Lung (tissue), 12 donors: ENCODE data around the gene FXYD7. TPM values are rescaled to one million over a fixed set of nuclear protein-coding genes. Genes with fewer than 3 reads are reported as not detected.

Source experiments
- ATAC-seq: fragments of 200-7000 bp; cut with Tn5 transposase; one replicate; pipeline ENCODE4 v1.9.1; 2020; ENCODE audit warnings: moderate number of reproducible peaks; ENCODE audit not compliant: insufficient read depth, low FRiP score
- DNase-seq, 3 donors: peaks; one replicate each; pipeline ENCODE4 v3.0.0-alpha.2; 2013 to 2017
- H3K27ac ChIP-seq, 2 donors: one replicate each; pipeline ENCODE4 v1.5.1; 2013; ENCODE audit warnings: mild to moderate bottlenecking in 2 of 2, moderate library complexity in 2 of 2, control low read depth in 1 of 2, inconsistent platforms in 1 of 2, low read depth in 1 of 2, low read length in 1 of 2
- H3K27me3 ChIP-seq, 3 donors: one replicate each; pipeline ENCODE4 v1.5.1; 2013; ENCODE audit warnings: low read length in 2 of 3; ENCODE audit not compliant: control insufficient read depth in 3 of 3, insufficient read depth in 3 of 3
- H3K36me3 ChIP-seq, 4 donors: one replicate each; pipeline ENCODE4 v1.5.1; 2013; ENCODE audit warnings: low read length in 4 of 4, mild to moderate bottlenecking in 1 of 4, moderate library complexity in 1 of 4; ENCODE audit not compliant: control insufficient read depth in 4 of 4, insufficient read depth in 4 of 4
- H3K4me1 ChIP-seq, 5 donors: one replicate each; pipeline ENCODE4 v1.5.1; 2013; ENCODE audit warnings: low read length in 5 of 5, mild to moderate bottlenecking in 2 of 5, moderate library complexity in 1 of 5; ENCODE audit not compliant: control insufficient read depth in 5 of 5, insufficient read depth in 5 of 5
- H3K4me3 ChIP-seq: one replicate; pipeline ENCODE4 v1.5.1; 2013; ENCODE audit warnings: mild to moderate bottlenecking, control low read depth, moderate library complexity
- H3K9ac ChIP-seq, 2 donors: one replicate each; pipeline ENCODE4 v1.5.1; 2013; ENCODE audit warnings: low read length in 2 of 2, control low read depth in 1 of 2; ENCODE audit not compliant: insufficient read depth in 1 of 2
- H3K9me3 ChIP-seq, 4 donors: one replicate each; pipeline ENCODE4 v1.5.1; 2013; ENCODE audit warnings: low read length in 3 of 4, mild to moderate bottlenecking in 1 of 4, moderate library complexity in 1 of 4; ENCODE audit not compliant: control insufficient read depth in 4 of 4, insufficient read depth in 3 of 4
- CTCF ChIP-seq: IDR thresholded peaks from 2 replicates; pipeline ENCODE4 v1.5.1; 2012; ENCODE audit warnings: mild to moderate bottlenecking; ENCODE audit errors: control extremely low read depth, extremely low read depth
- WGBS, 2 donors: extraction: QIAGEN DNeasy Blood & Tissue Kit; methylation state at CpG; one replicate each; pipeline ENCODE4 v1.1.7; 2013; 5-methylcytosine and 5-hydroxymethylcytosine counted together
- polyA plus RNA-seq, 2 donors: library from polyadenylated mRNA; stranded (reverse); fragments of 200-250 nt; gene quantifications; one replicate each; pipeline ENCODE4 v1.2.1, GENCODE V29; 2013
- total RNA-seq, 2 donors: library from RNA; depleted of rRNA in 1 of 2; stranded (reverse); fragments of >200 nt in 1 of 2; gene quantifications; one replicate each; pipeline ENCODE4 v1.2.1, GENCODE V29; 2014 to 2021
- donor health status: control.
- donor health status: control.
- donor health status: Bipolar disorder and iron deficiency.
- donor health status: healthy.
- donor health status: DM: yes; HTN: yes; CAD: no.

FXYD7 gene
- total and polyA plus RNA-seq, 4 donors, result 0.31 to 0.39 TPM; not detected in 2

DNA sequence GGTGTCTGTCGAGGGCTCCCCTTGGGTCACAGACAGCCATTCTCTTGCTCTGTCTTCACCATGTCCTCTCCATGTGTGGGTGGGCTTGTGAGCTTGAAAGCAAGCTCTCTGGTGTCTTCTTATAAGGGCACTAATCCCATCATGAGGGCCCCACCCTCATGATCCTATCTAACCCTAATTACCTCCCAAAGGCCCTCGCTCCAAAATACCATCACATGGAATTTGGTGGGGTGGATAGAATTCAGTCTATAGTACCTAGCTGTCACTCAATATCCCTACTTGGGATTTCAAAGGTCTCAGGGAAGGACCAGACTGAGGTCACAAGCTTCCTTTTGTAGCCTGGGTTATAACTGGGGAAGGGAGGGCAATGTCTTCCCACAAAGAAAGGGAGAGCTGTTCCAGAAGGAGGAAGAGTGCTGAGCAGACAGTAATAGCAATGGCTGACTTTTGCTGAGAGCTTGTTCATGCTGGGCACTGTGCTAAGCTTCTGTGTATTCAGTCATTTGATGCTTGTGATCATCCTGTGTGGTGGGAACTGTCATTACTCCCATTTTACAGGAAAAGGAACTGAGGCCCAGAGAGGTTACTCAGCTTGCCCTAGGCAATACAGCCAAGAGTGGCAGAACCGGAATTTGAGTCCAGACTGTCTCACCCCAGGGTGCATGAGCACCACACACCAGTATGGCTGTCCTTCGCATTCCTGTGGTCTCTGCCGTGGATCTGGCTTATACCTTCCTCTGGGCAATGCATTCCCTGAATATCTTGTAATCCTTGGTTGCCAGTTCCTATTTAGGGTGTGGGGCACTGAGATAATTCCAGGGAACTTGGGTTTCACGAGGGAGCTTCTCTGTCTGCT is 19.6 kb downstream of the FXYD7 start:
- H3K4me3 ChIP-seq, result no peak overlapping the region
- ATAC-seq (no peak), DNase-seq (no peak)
- no peak overlapping the region for H3K27ac ChIP-seq
- H3K9me3 ChIP-seq, result peaks cover 0 to 31% (median 12%) of the 10 kb centered on the region in 4 donors
- 93 to 96% methylated on average over 6 of the region's 6 CpGs for WGBS, 2 donors
- H3K36me3 ChIP-seq, result peaks cover 0 to 55% (median 9%) of the 10 kb centered on the region in 4 donors
- H3K9ac ChIP-seq, result no peak overlapping the region
- H3K4me1 ChIP-seq, result peaks cover 0 to under 1% (median 0%) of the 10 kb centered on the region in 5 donors
- TF ChIP-seq CTCF, result no peak
- no peaks in the 10 kb centered on the region for H3K27me3 ChIP-seq

- Histone ChIP-seq H3K9me3 (peaks cover 0 to 31% (median 12%) of the 10 kb centered on the region in 4 donors), H3K27ac (no peak overlapping the region), H3K9ac (no peak overlapping the region), H3K36me3 (peaks cover 0 to 53% (median 6%) of the 10 kb centered on the region in 4 donors), H3K4me3 (no peak overlapping the region), H3K4me1 (no peaks in the 10 kb centered on the region), H3K27me3 (no peaks in the 10 kb centered on the region)
- 94 to 97% methylated on average over 2 of the region's 2 CpGs for WGBS, 2 donors
- TF ChIP-seq CTCF, result no peak
- ATAC-seq (no peak), DNase-seq (no peak)
These were observed 21.4 kb downstream of the FXYD7 start for GRCh38 chr19:35164418-35164817.

DNA sequence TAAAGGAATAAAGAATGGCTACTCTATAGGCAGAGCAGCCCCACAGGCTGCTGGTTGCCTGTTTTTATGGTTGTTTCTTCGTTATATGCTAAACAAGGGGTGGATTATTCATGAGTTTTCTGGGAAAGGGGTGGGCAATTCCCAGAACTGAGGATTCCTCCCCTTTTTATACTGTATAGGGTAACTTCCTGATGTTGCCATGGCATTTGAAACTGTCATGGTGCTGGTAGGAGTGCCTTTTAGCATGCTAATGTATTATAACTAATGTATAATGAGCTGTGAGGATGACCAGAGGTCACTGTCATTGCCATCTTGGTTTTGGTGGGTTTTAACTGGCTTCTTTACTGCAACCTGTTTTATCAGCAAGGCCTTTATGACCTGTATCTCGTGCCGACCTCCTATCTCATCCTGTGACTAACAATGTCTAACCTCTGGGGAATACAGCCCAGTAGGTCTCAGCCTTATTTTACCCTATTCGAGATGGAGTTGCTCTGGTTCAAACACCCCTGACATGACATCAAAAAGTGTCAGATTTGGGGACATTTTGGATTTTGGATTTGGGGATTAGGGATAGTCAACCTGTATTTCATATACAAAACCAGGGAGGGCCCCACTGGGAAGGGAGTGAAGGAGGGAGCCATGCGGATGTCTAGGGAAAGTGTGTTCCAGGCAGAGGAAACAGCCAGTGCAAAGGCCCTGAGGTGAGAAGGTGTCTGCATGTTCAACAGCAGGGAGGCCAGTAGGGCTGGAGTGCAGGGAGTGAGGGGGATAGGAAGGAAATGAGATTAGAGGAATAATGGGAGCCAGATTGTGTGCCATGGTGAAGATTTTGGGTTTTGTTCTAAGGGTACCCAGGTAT is 22.4 kb downstream of the FXYD7 start:
- ATAC-seq, result no peak
- Histone ChIP-seq H3K9ac (no peak overlapping the region), H3K36me3 (peaks cover 0 to 51% (median 6%) of the 10 kb centered on the region in 4 donors), H3K9me3 (peaks cover 0 to 31% (median 12%) of the 10 kb centered on the region in 4 donors), H3K27me3 (no peaks in the 10 kb centered on the region), H3K4me3 (no peak overlapping the region), H3K4me1 (no peaks in the 10 kb centered on the region), H3K27ac (no peak overlapping the region)
- no peak for TF ChIP-seq CTCF
- 77% methylated on average over 5 of the region's 5 CpGs for WGBS, 2 donors
- no peak for DNase-seq
